NCI-H2227 treated with DMSO at 0.1 percent for 48 hours (cell line): Measurements from ENCODE around the gene ITGB1.
"Not testable (repeated sequence)": the region's sequence is repeated elsewhere in the genome, so short reads cannot be mapped to it uniquely, and the experiment has no call there.

Experiments used
- DNase-seq: peaks from one replicate; lab custom pipeline; 2025; lab: John Stamatoyannopoulos, UW

ITGB1 gene

DNA sequence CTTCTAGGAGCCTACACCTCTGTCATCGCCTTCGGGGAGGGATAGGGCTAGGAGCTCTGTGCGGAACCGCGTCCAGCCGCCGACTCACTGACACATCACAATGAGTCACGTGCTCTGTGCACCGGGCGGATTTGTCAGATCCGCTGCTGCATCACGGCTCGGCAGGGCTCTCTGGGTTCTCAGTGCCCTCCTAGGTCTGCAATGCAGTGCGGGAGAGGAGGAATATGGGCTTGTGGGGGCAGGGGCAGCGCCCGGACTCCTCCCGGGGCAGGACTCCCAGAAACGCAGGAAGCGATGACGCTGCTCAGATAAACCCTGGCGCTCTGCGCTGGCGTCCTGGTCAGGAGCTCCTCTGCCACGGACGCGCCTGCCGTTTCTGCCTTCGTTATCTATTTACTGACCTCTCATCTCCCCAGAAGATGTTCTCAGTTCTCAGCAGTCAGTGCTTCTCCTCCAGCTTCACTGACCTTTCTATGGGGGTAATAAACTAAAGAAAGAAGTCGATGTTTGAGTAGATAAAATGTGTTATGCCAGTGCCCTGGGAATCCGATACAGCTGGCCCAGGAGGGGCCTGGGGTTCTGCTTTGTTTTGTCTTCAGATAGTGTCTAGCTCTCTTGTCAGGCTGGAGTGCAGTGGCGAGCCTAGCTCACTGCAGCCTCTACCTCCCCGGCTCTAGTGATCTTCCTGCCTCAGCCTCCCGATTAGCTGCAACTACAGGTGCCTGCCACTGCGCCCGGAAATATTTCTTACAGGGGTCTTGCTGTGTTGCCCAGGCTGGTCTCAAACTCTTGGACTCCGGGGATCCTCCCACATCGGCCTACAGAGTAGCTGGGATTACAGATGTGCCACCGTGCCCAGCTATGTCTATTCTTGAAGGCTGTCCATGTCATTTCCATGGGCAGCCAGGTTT, 22.8 kb upstream of the ITGB1 start:
- peak; percentile 78 for DNase-seq

DNA sequence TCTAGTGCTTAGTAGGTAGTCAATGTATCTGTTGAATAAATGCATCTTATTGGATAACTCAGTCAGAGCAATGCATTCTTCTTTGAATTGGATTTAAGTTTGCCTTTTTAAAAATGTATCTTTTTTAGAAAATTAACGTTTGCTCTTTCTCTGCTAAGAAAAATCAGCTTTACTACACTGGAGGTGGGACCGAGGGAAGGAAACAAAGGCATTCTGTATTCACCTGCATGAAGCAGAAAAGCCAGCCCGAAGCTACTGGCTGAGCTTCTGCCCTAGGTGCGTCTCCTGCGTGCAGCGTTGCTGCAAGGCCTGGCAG, 22.2 kb upstream of the ITGB1 start:
- no peak for DNase-seq

GRCh38 chr10:32979719-32980118, 21.7 kb upstream of the ITGB1 start:
- not testable (repeated sequence) for DNase-seq

DNA sequence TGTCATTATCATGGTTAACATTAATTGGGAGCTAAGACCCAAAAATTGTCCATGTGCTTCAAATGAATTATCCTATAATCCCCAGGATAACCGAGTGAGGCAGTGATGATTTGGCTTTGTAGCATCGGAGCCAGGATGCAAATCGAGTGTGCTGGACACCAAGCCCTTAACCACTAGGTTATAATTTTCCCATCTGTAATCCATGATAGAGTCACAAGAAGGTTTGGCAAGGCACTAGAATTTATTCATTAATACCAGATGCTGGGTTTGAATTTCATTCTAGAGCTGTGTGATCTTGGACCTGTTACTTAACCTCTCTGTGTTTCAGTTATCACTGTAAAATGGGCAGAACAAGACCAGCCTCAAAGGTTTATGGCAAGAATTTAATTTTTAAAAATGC, 21.0 kb upstream of the ITGB1 start:
- no peak for DNase-seq

- not testable (repeated sequence) for DNase-seq
Observed at GRCh38 chr10:32977846-32978809, 20.1 kb upstream of the ITGB1 start.

GRCh38 chr10:32976338-32976737, 18.3 kb upstream of the ITGB1 start:
- DNase-seq: peak; percentile 39

DNA sequence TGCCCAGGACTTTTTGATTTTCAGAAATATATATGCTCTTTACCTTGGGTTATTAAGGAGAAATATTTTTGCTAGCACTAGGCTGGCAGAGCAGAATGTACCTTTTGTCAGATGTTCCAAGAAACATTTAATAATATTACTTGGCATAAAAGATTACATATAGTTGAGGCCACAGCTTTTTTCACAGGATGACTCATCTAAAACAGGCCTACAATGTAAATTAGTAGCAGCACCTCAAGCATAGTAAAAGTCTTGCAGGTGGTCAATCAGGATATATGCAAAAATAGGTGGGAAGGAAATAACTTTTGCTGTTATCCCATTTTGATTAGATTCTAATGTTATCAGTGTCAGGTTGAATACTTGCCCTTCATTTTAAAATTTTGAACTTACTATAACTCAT, 14.9 kb upstream of the ITGB1 start:
- no peak for DNase-seq

GRCh38 chr10:32972460-32972859, 14.4 kb upstream of the ITGB1 start:
- peak; percentile 82 for DNase-seq

- peak; percentile 65 for DNase-seq
Observed at GRCh38 chr10:32971536-32972091, 13.6 kb upstream of the ITGB1 start.

- DNase-seq: no peak
Observed at GRCh38 chr10:32970910-32971309, 12.9 kb upstream of the ITGB1 start.

DNA sequence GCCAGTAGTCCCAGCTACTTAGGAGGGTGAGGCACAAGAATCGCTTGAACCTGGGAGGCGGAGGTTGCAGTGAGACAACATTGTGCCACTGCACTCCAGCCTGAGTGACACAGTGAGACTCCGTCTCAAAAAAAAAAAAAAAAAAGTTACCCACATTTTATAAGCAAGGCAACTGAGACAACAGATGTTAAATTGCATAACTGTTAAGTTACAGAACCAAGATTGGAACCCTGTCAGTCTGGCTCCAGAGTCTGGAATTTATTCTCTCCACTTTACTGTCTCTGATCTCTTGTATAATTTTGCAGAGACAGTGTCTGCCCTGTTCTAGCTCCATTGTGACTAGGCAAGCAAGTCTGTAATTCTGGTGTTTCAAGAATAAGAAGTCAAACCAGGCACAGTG, 6.2 kb upstream of the ITGB1 start:
- DNase-seq: no peak

GRCh38 chr10:32963096-32963495, 5.1 kb upstream of the ITGB1 start:
- no peak for DNase-seq

- DNase-seq: no peak
Observed at GRCh38 chr10:32962521-32962920, 4.5 kb upstream of the ITGB1 start.

DNA sequence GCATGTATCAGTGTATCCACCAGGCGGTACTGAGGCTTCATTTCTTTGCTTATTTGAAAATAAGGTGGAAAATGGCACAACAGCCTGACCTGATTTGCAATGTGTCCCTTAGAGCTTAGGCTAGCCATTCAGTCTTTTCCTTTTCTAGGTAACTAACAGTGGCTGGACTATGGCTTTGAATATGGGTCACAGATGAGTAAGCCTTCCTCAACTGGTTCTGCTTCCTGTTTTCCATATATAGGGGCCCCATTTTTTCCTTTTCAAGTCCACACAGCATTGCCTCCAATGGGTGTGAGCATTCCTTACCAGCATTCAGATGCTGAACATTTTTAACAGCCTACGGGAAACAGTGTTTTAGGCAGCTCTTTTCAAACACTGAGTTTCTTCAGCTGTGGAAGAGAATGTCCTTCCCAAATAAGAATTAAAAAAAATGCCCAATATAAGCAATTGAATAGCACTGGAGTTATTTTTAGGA, 3.9 kb upstream of the ITGB1 start:
- DNase-seq: no peak

DNA sequence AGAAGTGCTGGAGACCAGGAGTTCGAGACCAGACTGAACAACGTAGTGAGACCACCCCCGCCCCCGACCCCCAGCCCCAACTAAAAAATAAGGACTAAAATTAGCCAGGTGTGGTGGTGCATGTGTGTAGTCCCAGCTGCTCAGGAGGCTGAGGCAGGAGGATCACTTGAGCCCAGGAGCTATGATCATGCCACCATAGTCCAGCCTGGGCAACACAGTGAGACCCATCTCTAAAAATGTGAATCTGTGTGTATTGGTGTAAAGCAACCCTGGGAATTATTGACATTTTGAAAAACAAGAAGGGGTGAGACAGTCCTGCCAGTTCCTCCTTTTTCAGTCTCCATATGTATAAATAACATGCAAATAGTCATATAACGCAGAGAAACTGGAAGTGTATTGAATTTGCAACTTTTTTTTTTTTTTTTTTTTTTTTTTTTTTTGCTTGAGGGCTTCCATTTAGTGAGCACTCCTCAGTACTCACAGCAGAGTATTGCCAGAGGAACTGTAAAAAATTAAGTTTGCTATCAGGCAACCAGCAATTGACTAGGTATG, 3.4 kb upstream of the ITGB1 start:
- DNase-seq: no peak

DNA sequence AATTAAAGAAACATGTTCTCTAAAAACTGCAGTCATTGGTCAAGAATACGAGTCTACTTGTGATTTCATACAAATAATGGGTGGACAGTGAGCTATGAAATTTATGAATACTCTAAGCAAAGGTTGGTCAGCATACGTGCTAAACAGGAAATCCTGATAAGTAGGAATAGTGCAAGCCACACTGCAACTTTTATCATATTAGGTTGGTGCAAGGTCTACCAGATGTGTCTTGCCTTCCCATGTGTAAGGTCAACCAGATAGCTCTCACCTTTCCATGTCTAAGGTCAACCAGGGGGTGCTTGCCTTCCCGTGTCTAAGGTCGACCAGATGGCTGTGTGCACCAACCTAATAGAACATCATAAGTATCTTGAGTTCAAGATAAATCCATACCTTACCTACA, 2.0 kb upstream of the ITGB1 start:
- no peak for DNase-seq

- no peak for DNase-seq
Observed at GRCh38 chr10:32959006-32959920, 1.2 kb upstream of the ITGB1 start.

GRCh38 chr10:32957341-32958084, 517 bp downstream of the ITGB1 start:
- DNase-seq: no peak

DNA sequence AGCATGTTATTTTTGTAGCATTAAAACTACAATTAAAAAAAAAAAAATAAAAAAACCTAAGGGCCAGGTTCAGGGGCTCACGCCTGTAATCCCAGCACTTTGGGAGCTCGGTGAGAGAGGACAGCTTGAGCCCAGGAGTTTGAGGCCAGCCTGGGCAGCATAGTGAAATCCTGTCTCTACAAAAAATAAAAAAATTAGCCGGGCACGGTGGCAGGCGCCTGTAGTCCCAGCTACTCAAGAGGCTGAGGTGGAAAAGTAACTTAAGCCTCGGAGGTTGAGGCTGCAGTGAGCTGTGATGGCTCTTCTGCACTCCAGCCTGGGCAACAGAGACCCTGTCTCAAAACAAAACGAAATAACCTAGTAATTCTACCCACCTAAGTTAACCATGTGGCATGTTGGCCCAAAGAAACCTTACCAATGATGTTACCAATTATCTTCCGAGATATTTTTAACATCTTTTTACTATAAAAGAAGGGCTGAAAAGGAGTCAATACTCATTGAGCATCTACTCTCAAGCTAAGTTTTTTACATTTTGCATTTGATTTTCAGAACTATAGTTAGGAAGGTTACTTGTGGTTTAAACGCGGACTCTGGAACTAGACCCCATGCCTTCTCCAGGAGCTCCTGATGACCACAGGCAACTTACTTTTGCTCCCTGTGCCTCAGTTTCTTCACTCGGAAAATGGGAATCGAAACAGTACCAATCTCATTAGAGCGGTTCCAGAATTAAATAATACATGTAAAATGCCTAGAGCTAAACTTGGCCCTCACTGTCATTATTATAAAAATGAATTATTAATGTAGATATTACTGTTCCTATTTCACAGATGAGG, 1.4 kb downstream of the ITGB1 start:
- DNase-seq: no peak
